Activated naive CD8-positive, alpha-beta T cell treated with anti-CD3 and anti-CD28 coated beads, Interleukin-2, amount 10 ng/mL, durations not matched to agents 7 days and 5 days (primary cell): ENCODE results near the gene PDE1C. TPM values are rescaled to one million over a fixed set of nuclear protein-coding genes. Genes with fewer than 3 reads are reported as not detected.
"Not testable (repeated sequence)": the region's sequence is repeated elsewhere in the genome, so short reads cannot be mapped to it uniquely, and the experiment has no call there.

Source experiments
- ATAC-seq: fragments of 150-1000 bp; cut with Tn5 transposase; one replicate; pipeline ENCODE4 v1.10.0; 2021; ENCODE audit warnings: low read depth, moderate library complexity
- POLR2A ChIA-PET: fragments of 350-600 bp; sonication (Branson Sonifier 250); formaldehyde crosslinking; loops from one replicate; lab custom pipeline; 2021; ENCODE audit warnings: antibody characterized with exemption; lab: Charles Lee
- DNase-seq: peaks from one replicate; pipeline ENCODE4 v3.0.0; 2021
- H3K27ac Mint-ChIP-seq: one replicate; pipeline ENCODE4 v1.8.0; 2022; ENCODE audit warnings: mild to moderate bottlenecking, mixed read lengths
- H3K27me3 Mint-ChIP-seq: one replicate; pipeline ENCODE4 v1.8.0; 2022; ENCODE audit warnings: mild to moderate bottlenecking, moderate library complexity, mixed read lengths
- H3K36me3 Mint-ChIP-seq: one replicate; pipeline ENCODE4 v1.8.0; 2021; ENCODE audit warnings: mild to moderate bottlenecking, mixed read lengths
- H3K4me1 Mint-ChIP-seq: one replicate; pipeline ENCODE4 v1.8.0; 2021; ENCODE audit warnings: mixed read lengths
- H3K4me3 Mint-ChIP-seq: one replicate; pipeline ENCODE4 v1.8.0; 2022; ENCODE audit warnings: mild to moderate bottlenecking, moderate library complexity, mixed read lengths
- H3K9me3 Mint-ChIP-seq: one replicate; pipeline ENCODE4 v1.8.0; 2021; ENCODE audit warnings: mixed read lengths
- total RNA-seq, 2 experiments: library from RNA; stranded (reverse); gene quantifications; one replicate each; pipeline ENCODE4 v1.2.3, GENCODE V29; 2021

The PDE1C gene
- total RNA-seq, 2 experiments from 2014 or later: not detected

DNA sequence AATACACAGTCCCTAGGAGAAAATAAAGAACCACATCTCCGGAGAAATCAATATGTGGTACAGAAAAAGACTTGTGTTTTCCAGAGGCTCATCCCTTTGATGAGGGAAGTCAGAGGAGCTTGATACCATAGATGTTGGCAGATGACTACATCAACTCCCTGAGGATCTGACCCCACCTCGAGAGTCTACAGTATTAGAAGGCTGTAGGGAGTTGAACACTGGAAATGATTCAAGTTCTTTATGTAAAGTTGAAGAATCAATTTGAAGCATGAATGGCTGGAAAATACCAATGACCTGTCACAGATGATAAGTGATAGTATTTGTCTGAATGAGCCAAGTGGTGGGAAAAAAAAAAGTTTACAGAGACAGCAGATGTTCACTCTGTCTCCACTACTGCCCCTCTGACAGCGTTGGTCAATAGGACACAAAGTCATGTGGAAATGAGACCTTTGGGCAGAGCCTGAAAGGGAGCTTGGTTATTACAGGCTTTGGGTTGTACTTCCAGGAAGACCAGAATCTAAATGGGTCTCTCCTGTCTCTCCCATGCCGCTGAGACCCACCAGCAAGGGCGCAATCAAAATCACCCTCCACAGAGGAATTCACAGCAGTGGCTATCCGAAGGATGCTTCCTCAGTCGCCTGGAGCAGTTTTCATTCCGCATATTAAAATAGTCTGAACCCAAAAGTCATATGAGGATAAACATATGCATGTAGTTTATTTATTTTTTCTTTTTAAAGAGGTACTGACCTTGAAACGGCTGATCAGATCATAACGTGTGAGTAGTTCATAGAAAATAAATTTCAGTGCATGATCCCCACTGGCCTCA, 197.4 kb downstream of the PDE1C start:
- POLR2A ChIA-PET: no interaction called here
- Mint-ChIP-seq H3K4me1 (peaks cover 2% of the 10 kb centered on the region), H3K27ac (no peak overlapping the region), H3K36me3 (no peaks in the 10 kb centered on the region), H3K9me3 (peaks cover 7% of the 10 kb centered on the region), H3K4me3 (no peak overlapping the region), H3K27me3 (no peaks in the 10 kb centered on the region)
- no peak for ATAC-seq
- DNase-seq: no peak

- no peaks in the 10 kb centered on the region for H3K27me3 Mint-ChIP-seq
- no peaks in the 10 kb centered on the region for H3K4me1 Mint-ChIP-seq
- ATAC-seq: no peak
Measured at GRCh38 chr7:31864646-31865045, 205.6 kb downstream of the PDE1C start.

GRCh38 chr7:31860925-31861324, 209.3 kb downstream of the PDE1C start:
- ATAC-seq (no peak), DNase-seq (no peak)
- no peaks in the 10 kb centered on the region for H3K9me3 Mint-ChIP-seq
- H3K27ac Mint-ChIP-seq: no peak overlapping the region
- H3K4me3 Mint-ChIP-seq: no peak overlapping the region
- H3K4me1 Mint-ChIP-seq: no peaks in the 10 kb centered on the region
- POLR2A ChIA-PET: no interaction called here
- H3K27me3 Mint-ChIP-seq: no peaks in the 10 kb centered on the region
- H3K36me3 Mint-ChIP-seq: no peaks in the 10 kb centered on the region

More at GRCh38 chr7:31864646-31865045, 205.6 kb downstream of the PDE1C start:
- POLR2A ChIA-PET: no interaction called here
- no peak overlapping the region for H3K4me3 Mint-ChIP-seq
- peaks cover 5% of the 10 kb centered on the region for H3K9me3 Mint-ChIP-seq
- H3K36me3 Mint-ChIP-seq: no peaks in the 10 kb centered on the region
- no peak for DNase-seq
- no peak overlapping the region for H3K27ac Mint-ChIP-seq

DNA sequence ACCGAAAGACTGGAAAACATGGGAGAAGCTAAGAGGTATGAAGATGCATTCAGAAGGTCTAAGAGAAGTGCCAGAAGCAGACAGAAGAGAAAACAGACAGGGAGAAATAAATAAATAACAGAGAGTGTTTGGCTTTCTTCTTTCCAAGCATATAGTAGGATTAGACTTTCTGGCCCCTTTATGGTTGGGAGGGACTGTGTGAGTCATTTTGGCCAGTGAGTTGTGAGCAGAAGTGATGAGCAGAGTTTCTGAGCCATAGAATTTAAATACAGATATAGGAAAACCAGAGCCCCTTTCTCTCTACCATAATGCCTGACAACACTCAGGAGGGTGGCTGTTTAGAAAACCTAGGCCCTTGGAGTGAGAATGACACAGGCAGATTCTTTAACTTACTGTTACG, 212.2 kb downstream of the PDE1C start:
- Mint-ChIP-seq H3K27ac (no peak overlapping the region), H3K27me3 (no peaks in the 10 kb centered on the region), H3K4me1 (no peaks in the 10 kb centered on the region), H3K9me3 (no peaks in the 10 kb centered on the region), H3K4me3 (no peak overlapping the region), H3K36me3 (no peaks in the 10 kb centered on the region)
- ATAC-seq (no peak), DNase-seq (no peak)
- POLR2A ChIA-PET: no interaction called here

GRCh38 chr7:31857172-31857571, 213.0 kb downstream of the PDE1C start:
- POLR2A ChIA-PET: no interaction called here
- Mint-ChIP-seq H3K4me1 (no peaks in the 10 kb centered on the region), H3K9me3 (no peaks in the 10 kb centered on the region), H3K36me3 (no peaks in the 10 kb centered on the region), H3K4me3 (no peak overlapping the region), H3K27me3 (no peaks in the 10 kb centered on the region), H3K27ac (no peak overlapping the region)
- no peak for ATAC-seq
- no peak for DNase-seq

DNA sequence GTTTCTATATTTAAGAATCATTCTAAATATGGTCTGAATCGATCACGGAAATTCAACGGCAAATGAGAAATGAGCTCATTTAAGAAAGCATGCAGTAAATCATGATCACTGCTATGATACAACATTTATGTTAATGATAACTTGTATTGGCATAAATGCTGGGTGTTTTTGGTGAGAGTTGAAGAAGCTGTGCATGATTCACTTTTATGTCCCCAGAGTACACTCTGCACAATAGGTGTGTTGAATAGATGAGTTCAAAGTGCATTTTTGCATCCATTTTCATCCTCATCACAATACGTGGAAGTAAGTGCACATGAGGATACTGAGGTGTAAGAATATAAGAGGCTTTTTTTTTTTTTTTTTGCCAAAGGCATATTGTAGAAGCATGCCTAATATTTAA, 213.9 kb downstream of the PDE1C start:
- POLR2A ChIA-PET: no interaction called here
- H3K27me3 Mint-ChIP-seq: no peaks in the 10 kb centered on the region
- H3K9me3 Mint-ChIP-seq: no peaks in the 10 kb centered on the region
- no peak overlapping the region for H3K4me3 Mint-ChIP-seq
- no peaks in the 10 kb centered on the region for H3K36me3 Mint-ChIP-seq
- ATAC-seq: no peak
- no peaks in the 10 kb centered on the region for H3K4me1 Mint-ChIP-seq
- DNase-seq: no peak
- no peak overlapping the region for H3K27ac Mint-ChIP-seq

- POLR2A ChIA-PET: no interaction called here
- DNase-seq (no peak), ATAC-seq (no peak)
- no peaks in the 10 kb centered on the region for H3K27me3 Mint-ChIP-seq
- H3K9me3 Mint-ChIP-seq: no peaks in the 10 kb centered on the region
- no peak overlapping the region for H3K27ac Mint-ChIP-seq
- no peak overlapping the region for H3K4me3 Mint-ChIP-seq
- no peaks in the 10 kb centered on the region for H3K36me3 Mint-ChIP-seq
- H3K4me1 Mint-ChIP-seq: no peaks in the 10 kb centered on the region
Measured at GRCh38 chr7:31855530-31855929, 214.7 kb downstream of the PDE1C start.

DNA sequence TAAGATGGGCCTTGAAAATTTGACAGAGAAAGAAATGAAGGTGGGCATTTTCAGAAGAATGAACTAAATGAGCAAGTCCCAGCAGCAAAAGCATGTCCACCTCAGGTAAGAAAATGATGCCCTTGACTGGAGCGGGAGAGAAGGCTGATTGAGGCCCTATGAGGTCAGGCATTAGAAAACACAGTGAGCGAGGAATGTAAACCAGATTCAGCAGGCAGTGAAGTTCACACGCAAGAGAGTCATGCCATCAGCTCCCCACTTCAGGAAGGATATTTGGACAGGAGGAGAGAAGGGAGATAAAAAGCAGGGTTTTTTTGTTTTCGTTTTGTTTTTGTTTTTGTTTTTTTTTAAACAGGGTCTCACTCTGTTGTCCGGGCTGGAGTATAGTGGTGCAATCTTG, 216.8 kb downstream of the PDE1C start:
- ATAC-seq: no peak
- no peaks in the 10 kb centered on the region for H3K36me3 Mint-ChIP-seq
- H3K27me3 Mint-ChIP-seq: no peaks in the 10 kb centered on the region
- no peak overlapping the region for H3K4me3 Mint-ChIP-seq
- H3K9me3 Mint-ChIP-seq: no peaks in the 10 kb centered on the region
- DNase-seq: no peak
- POLR2A ChIA-PET: no interaction called here
- H3K27ac Mint-ChIP-seq: no peak overlapping the region
- no peaks in the 10 kb centered on the region for H3K4me1 Mint-ChIP-seq

GRCh38 chr7:31852462-31852861, 217.7 kb downstream of the PDE1C start:
- POLR2A ChIA-PET: no interaction called here
- Mint-ChIP-seq H3K4me3 (no peak overlapping the region), H3K36me3 (no peaks in the 10 kb centered on the region), H3K4me1 (no peaks in the 10 kb centered on the region), H3K9me3 (no peaks in the 10 kb centered on the region), H3K27me3 (no peaks in the 10 kb centered on the region), H3K27ac (no peak overlapping the region)
- no peak for ATAC-seq
- no peak for DNase-seq

DNA sequence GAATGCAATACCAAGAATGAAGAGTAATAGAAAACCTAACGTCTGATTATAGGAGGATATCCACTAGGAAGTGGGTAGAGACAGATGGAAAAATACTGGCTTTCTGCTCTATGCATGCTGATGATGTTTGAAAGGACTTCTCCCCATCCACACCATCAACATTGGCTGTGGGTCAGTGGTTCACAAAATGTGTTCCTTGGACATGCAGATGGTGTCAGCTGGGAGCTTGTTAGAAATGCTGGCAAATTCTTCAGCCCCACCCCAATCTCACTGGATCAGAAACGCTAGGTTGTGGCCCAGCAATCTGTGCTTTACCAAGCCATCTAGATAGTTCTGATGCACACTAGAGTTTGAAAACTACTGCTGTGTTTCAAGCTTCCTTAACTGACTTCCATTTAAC, 219.1 kb downstream of the PDE1C start:
- H3K27ac Mint-ChIP-seq: no peak overlapping the region
- no peaks in the 10 kb centered on the region for H3K36me3 Mint-ChIP-seq

DNA sequence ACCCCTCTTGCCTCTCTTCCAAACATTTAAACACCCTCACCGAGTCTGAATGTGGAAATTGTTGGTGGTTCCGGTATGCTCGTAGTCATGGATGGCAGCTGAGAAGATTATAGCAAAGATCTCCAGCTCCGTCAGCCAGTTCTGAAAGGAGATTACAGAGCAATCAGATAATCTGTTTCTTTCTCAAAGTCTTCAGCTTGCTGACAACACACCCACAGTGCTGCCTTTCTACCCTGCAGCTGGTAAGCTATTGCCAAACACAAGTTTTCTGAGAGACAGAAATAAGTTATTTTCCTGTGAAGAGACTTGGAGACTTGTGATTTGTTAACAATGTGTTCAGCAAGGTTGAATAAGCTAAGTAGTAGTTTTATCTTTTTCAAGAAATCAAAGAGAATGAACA, 219.6 kb downstream of the PDE1C start:
- Mint-ChIP-seq H3K4me1 (no peaks in the 10 kb centered on the region), H3K36me3 (no peaks in the 10 kb centered on the region), H3K4me3 (no peak overlapping the region), H3K27me3 (no peaks in the 10 kb centered on the region), H3K9me3 (no peaks in the 10 kb centered on the region), H3K27ac (no peak overlapping the region)
- POLR2A ChIA-PET: no interaction called here
- ATAC-seq: no peak
- DNase-seq: no peak

More for the DNA sequence above, 219.1 kb downstream of the PDE1C start:
- Mint-ChIP-seq H3K4me3 (no peak overlapping the region), H3K9me3 (no peaks in the 10 kb centered on the region), H3K4me1 (no peaks in the 10 kb centered on the region), H3K27me3 (no peaks in the 10 kb centered on the region)
- DNase-seq: no peak
- POLR2A ChIA-PET: no interaction called here
- no peak for ATAC-seq

GRCh38 chr7:31850066-31850465, 220.1 kb downstream of the PDE1C start:
- POLR2A ChIA-PET: no interaction called here
- no peak for DNase-seq
- no peak overlapping the region for H3K27ac Mint-ChIP-seq
- H3K36me3 Mint-ChIP-seq: no peaks in the 10 kb centered on the region
- H3K27me3 Mint-ChIP-seq: no peaks in the 10 kb centered on the region
- no peaks in the 10 kb centered on the region for H3K4me1 Mint-ChIP-seq
- no peak overlapping the region for H3K4me3 Mint-ChIP-seq
- no peak for ATAC-seq
- no peaks in the 10 kb centered on the region for H3K9me3 Mint-ChIP-seq

DNA sequence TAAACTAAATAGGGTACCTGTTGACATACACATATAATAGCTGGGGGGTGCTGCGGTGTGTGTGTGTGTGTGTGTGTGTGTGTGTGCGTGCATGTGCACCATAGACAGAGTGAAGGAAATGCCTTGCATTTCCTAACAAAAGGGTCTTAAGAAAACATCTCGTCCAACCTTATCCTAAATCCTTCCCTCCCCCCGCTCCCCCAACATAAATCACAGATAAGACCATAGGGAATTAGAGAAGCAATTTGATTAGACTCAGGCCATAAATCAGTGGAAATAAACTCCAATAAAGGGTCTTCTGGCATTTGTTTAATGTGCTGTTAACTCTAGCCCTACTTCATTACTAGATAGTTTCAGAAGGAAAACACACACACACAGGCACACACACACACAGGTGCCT, 234.7 kb downstream of the PDE1C start:
- Mint-ChIP-seq H3K36me3 (no peaks in the 10 kb centered on the region), H3K4me3 (no peak overlapping the region), H3K27ac (no peak overlapping the region), H3K9me3 (no peaks in the 10 kb centered on the region), H3K4me1 (no peaks in the 10 kb centered on the region), H3K27me3 (no peaks in the 10 kb centered on the region)
- DNase-seq: no peak
- POLR2A ChIA-PET: no interaction called here
- no peak for ATAC-seq

DNA sequence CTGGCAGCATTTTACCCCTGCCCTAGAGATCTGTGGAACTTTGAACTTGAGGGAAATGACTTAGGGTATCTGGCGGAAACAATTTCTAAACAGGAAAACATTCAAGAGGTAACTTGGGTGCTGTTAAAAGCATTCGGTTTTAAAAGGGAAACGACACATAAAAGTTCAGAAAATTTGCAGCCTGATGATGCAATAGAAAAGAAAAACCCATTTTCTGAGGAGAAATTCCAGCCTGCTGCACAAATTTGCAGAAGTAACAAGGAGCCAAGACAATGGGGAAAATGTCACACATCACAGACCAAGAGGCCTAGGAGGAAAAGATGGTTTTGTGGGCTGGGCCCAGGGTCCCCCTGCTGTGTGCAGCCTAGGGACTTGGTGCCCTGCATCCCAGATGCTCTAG, 236.6 kb downstream of the PDE1C start:
- ATAC-seq, DNase-seq, H3K27me3 Mint-ChIP-seq, H3K4me3 Mint-ChIP-seq, H3K27ac Mint-ChIP-seq, H3K9me3 Mint-ChIP-seq, H3K36me3 Mint-ChIP-seq, H3K4me1 Mint-ChIP-seq, POLR2A ChIA-PET: not testable (repeated sequence)
